Measurements from ENCODE around the gene DCAKD.

Gene DCAKD

GRCh38 chr17:44996304-44996703 is 55.1 kb downstream of the DCAKD start:
- DNase-seq (ENCODE audit: low read depth in 2 of 2) = no peak
- TF ChIP-seq CTCF (IDR thresholded peaks at IDR 0.05; ENCODE audit: low read depth, low read length) = no peak
- H3K4me3 ChIP-seq (replicated peaks in 1 of 2; ENCODE audit: low read depth in 2 of 2, low read length in 2 of 2) = no peak overlapping the region

DNA sequence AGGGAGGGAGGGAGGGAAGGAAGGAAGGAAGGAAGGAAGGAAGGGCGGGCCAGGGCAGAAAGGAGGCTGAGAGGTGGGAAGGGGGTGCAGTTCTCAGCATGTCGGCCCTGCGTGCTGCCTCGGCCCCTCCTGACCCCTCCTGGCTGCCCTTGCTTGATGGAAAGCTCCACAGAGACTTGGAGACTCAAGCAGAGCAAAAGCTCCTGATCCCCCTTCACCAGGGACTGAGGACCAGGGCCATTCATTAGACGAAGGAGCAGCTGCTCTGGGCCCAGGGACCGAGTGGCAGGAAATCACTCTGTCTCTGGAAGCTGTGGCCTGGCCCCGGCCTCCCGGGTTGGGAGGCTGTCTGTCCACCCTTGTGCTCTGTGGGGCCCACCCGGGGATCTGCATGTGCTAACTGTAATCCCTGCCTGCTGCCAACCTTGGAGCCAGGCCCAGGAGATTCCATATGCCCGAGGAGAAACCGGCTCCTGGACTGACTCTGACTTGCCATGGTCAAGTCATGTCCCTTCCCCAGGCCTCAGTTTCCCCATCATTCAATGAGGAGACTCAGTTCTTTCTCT is 55.9 kb downstream of the DCAKD start:
- peak in 1 of 2 donors; percentile 39 for DNase-seq (ENCODE audit: low read depth in 2 of 2)
- TF ChIP-seq CTCF (IDR thresholded peaks at IDR 0.05; ENCODE audit: low read depth, low read length) = no peak
- no peak overlapping the region for H3K4me3 ChIP-seq (replicated peaks in 1 of 2; ENCODE audit: low read depth in 2 of 2, low read length in 2 of 2)

GRCh38 chr17:44992242-44992939 is 59.0 kb downstream of the DCAKD start:
- no peak overlapping the region for H3K4me3 ChIP-seq (replicated peaks in 1 of 2; ENCODE audit: low read depth in 2 of 2, low read length in 2 of 2)
- no peak for TF ChIP-seq CTCF (IDR thresholded peaks at IDR 0.05; ENCODE audit: low read depth, low read length)
- no peak for DNase-seq (ENCODE audit: low read depth in 2 of 2)

DNA sequence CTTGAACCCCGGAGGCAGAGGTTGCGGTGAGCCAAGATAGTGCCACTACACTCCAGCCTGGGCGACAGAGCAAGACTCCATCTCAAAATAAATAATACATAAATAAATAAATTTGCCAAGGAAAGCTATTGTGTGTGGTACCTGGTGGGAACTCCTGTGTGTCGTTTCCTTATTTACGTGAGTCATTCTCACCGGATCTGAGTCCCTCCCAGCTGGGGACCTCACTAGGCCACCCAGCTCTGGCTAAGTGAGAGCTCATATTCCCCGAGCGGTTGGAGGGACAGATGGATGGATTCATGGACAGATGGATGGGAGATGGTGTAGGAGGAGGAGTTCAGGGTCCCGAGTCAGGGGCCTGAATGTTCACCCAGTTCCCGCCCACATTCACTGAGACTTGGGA is 60.4 kb downstream of the DCAKD start:
- TF ChIP-seq CTCF (IDR thresholded peaks at IDR 0.05; ENCODE audit: low read depth, low read length) = no peak
- no peak overlapping the region for H3K4me3 ChIP-seq (replicated peaks in 1 of 2; ENCODE audit: low read depth in 2 of 2, low read length in 2 of 2)
- no peak for DNase-seq (ENCODE audit: low read depth in 2 of 2)

DNA sequence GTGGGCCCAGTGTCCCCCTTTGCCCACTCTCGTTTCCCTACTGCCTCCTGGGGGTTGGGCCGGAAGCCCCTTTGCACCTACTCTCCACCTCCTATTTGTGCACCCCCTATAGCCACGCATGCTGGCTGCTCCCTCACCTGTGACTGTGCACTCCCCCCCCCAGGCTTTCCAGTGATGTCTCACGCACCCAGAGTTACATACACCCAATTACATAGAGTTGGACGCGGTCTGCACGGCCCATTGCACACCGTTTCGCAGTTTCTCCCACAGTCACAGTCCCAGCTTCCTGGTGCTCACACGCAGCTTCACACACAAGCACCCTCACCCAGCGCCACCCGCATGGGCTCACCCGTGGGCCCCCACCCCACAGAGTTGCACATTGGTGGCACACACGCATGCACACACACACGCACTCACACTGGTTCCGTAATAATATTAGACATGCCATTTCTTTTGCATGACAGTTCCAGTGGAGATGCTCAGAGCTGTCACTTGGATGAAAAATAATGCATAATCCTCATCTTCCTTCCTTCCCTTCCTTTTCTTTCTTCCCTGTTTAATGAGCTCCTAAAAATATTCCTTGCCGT is 61.8 kb downstream of the DCAKD start:
- TF ChIP-seq CTCF (IDR thresholded peaks at IDR 0.05; ENCODE audit: low read depth, low read length) = no peak
- DNase-seq (ENCODE audit: low read depth in 2 of 2) = no peak
- no peak overlapping the region for H3K4me3 ChIP-seq (replicated peaks in 1 of 2; ENCODE audit: low read depth in 2 of 2, low read length in 2 of 2)

DNA sequence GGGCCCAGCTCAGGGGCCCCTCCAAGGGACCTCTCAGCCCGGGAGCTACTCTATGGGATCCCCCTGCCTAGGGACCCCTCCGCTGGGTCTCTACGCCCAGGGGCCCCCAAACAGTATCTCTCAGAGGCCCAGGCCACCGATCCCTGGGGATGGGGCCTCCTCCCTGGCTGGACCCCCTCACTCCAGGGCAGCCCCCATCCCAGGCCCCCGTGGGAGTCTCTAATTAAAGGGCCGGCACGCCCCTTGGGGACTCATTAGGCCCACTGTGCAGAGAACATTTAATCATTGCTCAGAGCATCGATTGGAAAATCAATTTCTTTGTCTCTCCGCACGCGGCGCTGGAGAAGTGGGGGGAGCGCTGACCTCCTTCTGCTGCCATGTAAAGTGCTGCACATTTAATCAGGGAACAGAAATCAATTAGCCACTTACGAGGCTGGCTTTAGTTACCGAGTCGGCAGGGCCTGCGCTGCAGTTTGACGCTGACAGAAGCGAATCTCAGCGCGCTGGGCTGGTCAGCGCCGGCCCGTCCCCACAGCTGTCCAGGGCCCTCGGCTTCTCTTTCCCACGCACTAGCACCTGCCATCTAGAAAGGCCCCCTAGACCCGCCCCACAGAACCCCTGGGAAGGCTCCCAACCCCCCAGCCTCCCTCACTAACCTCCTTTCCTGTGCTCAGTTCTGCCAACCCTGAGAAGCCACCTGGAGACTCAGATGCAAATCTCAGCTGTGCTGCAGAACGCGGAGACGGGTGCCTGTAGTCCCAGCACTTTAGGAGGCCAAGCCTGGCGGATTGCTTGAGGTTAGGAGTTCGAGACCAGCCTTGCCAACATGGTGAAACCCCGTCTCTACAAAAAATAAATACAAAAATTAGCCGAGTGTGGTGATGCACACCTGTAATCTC is 63.1 kb downstream of the DCAKD start:
- no peak overlapping the region for H3K4me3 ChIP-seq (replicated peaks in 1 of 2; ENCODE audit: low read depth in 2 of 2, low read length in 2 of 2)
- DNase-seq (ENCODE audit: low read depth in 2 of 2) = no peak
- TF ChIP-seq CTCF (IDR thresholded peaks at IDR 0.05; ENCODE audit: low read depth, low read length) = no peak
